Gastroesophageal sphincter (tissue), 4 donors: ENCODE results near the gene DIAPH2. TPM values are rescaled to one million over a fixed set of nuclear protein-coding genes. Genes with fewer than 3 reads are reported as not detected.
A peak's percentile ranks its signal among the peaks of the same experiment; 100 is the strongest.

Source experiments
- ATAC-seq: fragments of 150-250 bp; one replicate; pipeline ENCODE4 v1.9.1; 2016; ENCODE audit warnings: mild to moderate bottlenecking, moderate library complexity
- H3K27ac ChIP-seq, 4 donors: fragments of 200-600 bp; sonication (generic) in 3 of 4; 1 replicate in 3 of 4; 2 replicates in 1 of 4; pipeline ENCODE4 v1.5.1; 2016 to 2019
- H3K27me3 ChIP-seq: fragments of 200-600 bp; sonication (generic); one replicate; pipeline ENCODE4 v1.5.1; 2019
- H3K36me3 ChIP-seq, 2 donors: fragments of 200-600 bp; sonication (generic); one replicate each; pipeline ENCODE4 v1.5.1; 2019; ENCODE audit warnings: control low read depth in 1 of 2
- H3K4me1 ChIP-seq, 3 donors: fragments of 200-600 bp; sonication (generic); 1 replicate in 2 of 3; 2 replicates in 1 of 3; pipeline ENCODE4 v1.5.1; 2016 to 2019; ENCODE audit warnings: control low read depth in 2 of 3
- H3K4me3 ChIP-seq, 2 donors: fragments of 200-600 bp; sonication (generic); one replicate each; pipeline ENCODE4 v1.5.1; 2019; ENCODE audit warnings: mild to moderate bottlenecking in 1 of 2, moderate library complexity in 1 of 2
- H3K9me3 ChIP-seq, 3 donors: fragments of 200-600 bp; sonication (generic); one replicate each; pipeline ENCODE4 v1.5.1; 2017 to 2019; ENCODE audit warnings: control low read depth in 2 of 3
- EP300 ChIP-seq: sonication (generic); formaldehyde crosslinking; IDR thresholded peaks from one replicate; pipeline ENCODE4 v1.6.1; 2017; ENCODE audit warnings: antibody characterized with exemption, mild to moderate bottlenecking
- POLR2A ChIP-seq, 2 donors: fragments of 450-650 bp; IDR thresholded peaks; one replicate each; pipeline ENCODE4 v1.6.1; 2017; ENCODE audit warnings: antibody characterized with exemption in 2 of 2, mild to moderate bottlenecking in 2 of 2, moderate library complexity in 1 of 2
- POLR2AphosphoS5 ChIP-seq: sonication (generic); formaldehyde crosslinking; IDR thresholded peaks from one replicate; pipeline ENCODE4 v1.6.1; 2017; ENCODE audit warnings: antibody characterized with exemption
- WGBS, 2 donors: methylation state at CpG; one replicate each; pipeline ENCODE4 v1.1.5; 2018; ENCODE audit warnings: low coverage in 1 of 2; 5-methylcytosine and 5-hydroxymethylcytosine counted together
- total RNA-seq, 4 donors: library from RNA; depleted of rRNA; stranded (reverse); fragments of >200 nt; gene quantifications; one replicate each; pipeline ENCODE4 v1.1.0, GENCODE V29; 2016
- TF ChIP-seq, protein P1 (sequence below), 4 experiments: fragments of 200-600 bp in 2 of 4; fragments of 450-650 bp in 2 of 4; sonication (generic) in 1 of 4; IDR thresholded peaks; one replicate each; pipeline ENCODE4 v1.5.1; 2017 to 2019; ENCODE audit warnings: antibody characterized with exemption in 4 of 4, mild to moderate bottlenecking in 2 of 4, moderate library complexity in 2 of 4

Gene DIAPH2
- total RNA-seq, 4 donors from 2014 or later = 46.1 to 93.9 (median 76.5) TPM

DNA sequence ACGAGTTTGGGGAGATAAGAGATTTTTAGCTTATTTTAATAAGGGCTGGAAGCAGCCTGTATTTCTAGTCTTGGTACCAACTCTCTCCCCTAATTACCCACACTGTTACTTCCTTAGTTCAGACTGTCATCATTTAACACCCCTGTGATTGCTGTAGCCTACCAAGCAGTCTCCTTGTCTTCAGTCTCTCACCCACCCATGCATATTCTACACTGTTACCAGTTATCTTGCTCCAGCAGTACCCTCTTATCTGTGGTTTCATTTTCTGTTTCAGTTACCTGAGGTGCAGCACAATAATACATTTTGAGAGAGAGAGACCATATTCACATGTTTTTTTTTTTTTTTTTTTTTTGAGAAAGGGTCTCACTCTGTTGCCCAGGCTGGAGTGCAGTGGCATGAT is 80.2 kb downstream of the DIAPH2 start:
- Histone ChIP-seq H3K36me3 (no peaks in the 10 kb centered on the region), H3K4me1 (peaks cover 0 to 6% (median 0%) of the 10 kb centered on the region in 3 donors), H3K9me3 (no peaks in the 10 kb centered on the region), H3K27me3 (no peaks in the 10 kb centered on the region), H3K4me3 (no peak overlapping the region), H3K27ac (no peak overlapping the region)
- no peak for TF ChIP-seq EP300
- 50 to 86% methylated on average over 1 of the region's 1 CpG for WGBS, 2 donors
- ATAC-seq = no peak

- no peak for ATAC-seq
- Histone ChIP-seq H3K4me1 (peaks cover 0 to 13% (median 0%) of the 10 kb centered on the region in 3 donors), H3K27ac (no peak overlapping the region), H3K4me3 (no peak overlapping the region), H3K27me3 (no peaks in the 10 kb centered on the region), H3K36me3 (no peaks in the 10 kb centered on the region), H3K9me3 (no peaks in the 10 kb centered on the region)
- TF ChIP-seq, protein P1, sequence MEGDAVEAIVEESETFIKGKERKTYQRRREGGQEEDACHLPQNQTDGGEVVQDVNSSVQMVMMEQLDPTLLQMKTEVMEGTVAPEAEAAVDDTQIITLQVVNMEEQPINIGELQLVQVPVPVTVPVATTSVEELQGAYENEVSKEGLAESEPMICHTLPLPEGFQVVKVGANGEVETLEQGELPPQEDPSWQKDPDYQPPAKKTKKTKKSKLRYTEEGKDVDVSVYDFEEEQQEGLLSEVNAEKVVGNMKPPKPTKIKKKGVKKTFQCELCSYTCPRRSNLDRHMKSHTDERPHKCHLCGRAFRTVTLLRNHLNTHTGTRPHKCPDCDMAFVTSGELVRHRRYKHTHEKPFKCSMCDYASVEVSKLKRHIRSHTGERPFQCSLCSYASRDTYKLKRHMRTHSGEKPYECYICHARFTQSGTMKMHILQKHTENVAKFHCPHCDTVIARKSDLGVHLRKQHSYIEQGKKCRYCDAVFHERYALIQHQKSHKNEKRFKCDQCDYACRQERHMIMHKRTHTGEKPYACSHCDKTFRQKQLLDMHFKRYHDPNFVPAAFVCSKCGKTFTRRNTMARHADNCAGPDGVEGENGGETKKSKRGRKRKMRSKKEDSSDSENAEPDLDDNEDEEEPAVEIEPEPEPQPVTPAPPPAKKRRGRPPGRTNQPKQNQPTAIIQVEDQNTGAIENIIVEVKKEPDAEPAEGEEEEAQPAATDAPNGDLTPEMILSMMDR (IDR thresholded peaks at IDR 0.05) = peak in 3 of 4 experiments; percentile 11 to 43 (median 37)
- no peak for TF ChIP-seq EP300
- 9 to 11% methylated on average over 2 of the region's 2 CpGs for WGBS, 2 donors
Measured at GRCh38 chrX:96770315-96770714, 85.7 kb downstream of the DIAPH2 start.

GRCh38 chrX:96771486-96771885 is 86.8 kb downstream of the DIAPH2 start:
- 100% methylated on average over 1 of the region's 1 CpG; no CpG with 5 or more reads in 1 of the 2 donors for WGBS, 2 donors
- H3K9me3 ChIP-seq = no peaks in the 10 kb centered on the region
- no peak overlapping the region for H3K4me3 ChIP-seq
- no peaks in the 10 kb centered on the region for H3K27me3 ChIP-seq
- H3K27ac ChIP-seq = no peak overlapping the region
- TF ChIP-seq, protein P1 (IDR thresholded peaks at IDR 0.05) = no peak
- TF ChIP-seq POLR2AphosphoS5 = no peak
- TF ChIP-seq POLR2A (IDR thresholded peaks at IDR 0.05) = no peak
- TF ChIP-seq EP300 = no peak
- peaks cover 0 to 13% (median 0%) of the 10 kb centered on the region in 3 donors for H3K4me1 ChIP-seq
- no peak for ATAC-seq
- H3K36me3 ChIP-seq = no peaks in the 10 kb centered on the region

DNA sequence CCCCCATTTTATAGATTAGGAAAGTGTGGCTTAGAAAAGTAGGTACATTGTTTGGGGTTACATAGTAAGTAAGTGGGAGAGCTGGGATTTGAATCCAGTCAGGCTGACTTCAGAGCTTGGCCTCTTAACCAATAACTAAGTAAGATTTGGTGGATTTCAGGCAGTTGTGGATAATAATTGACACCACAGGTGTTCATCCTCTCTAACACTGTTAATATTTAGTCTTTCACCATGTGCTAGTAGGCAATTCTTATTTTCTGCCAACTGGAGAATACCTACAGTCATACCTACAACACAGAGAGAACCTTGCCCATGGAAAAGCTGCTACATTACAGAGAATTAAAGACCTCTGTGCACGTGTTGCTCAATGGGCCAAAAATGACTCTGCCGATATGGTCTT is 89.5 kb downstream of the DIAPH2 start:
- Histone ChIP-seq H3K4me3 (no peak overlapping the region), H3K9me3 (no peaks in the 10 kb centered on the region), H3K27me3 (no peaks in the 10 kb centered on the region), H3K27ac (no peak overlapping the region), H3K36me3 (no peaks in the 10 kb centered on the region), H3K4me1 (peaks cover 0 to 13% (median 0%) of the 10 kb centered on the region in 3 donors)
- 83 to 88% methylated on average over 1 to 2 of the region's 2 CpGs for WGBS, 2 donors
- TF ChIP-seq, protein P1 (IDR thresholded peaks at IDR 0.05) = no peak
- TF ChIP-seq POLR2A (IDR thresholded peaks at IDR 0.05) = no peak
- TF ChIP-seq EP300 = no peak
- TF ChIP-seq POLR2AphosphoS5 = no peak
- no peak for ATAC-seq

DNA sequence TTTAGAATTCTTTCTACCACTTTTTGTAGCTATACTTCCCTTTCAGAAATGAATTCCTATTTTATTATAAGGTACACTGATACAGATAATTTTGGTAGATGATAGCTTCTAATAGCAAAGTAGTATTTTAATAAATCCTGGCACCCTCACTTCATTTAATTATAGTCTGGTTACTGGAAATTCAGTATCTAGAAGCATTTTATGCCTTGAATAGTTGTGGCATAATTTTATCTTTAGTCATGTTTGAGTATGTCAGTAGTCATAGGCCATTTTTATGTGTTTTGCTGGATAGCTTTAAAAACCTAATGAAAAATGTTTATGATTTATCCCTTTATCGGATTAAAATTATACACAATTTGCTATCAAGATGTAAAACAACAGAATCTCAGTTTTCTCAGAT is 92.3 kb downstream of the DIAPH2 start:
- no peaks in the 10 kb centered on the region for H3K36me3 ChIP-seq
- no peak for ATAC-seq
- WGBS, 2 donors = 55 to 89% methylated on average over 1 of the region's 1 CpG
- no peak overlapping the region for H3K4me3 ChIP-seq
- TF ChIP-seq, protein P1 (IDR thresholded peaks at IDR 0.05) = no peak
- TF ChIP-seq POLR2AphosphoS5 = no peak
- TF ChIP-seq EP300 = no peak
- TF ChIP-seq POLR2A (IDR thresholded peaks at IDR 0.05) = no peak
- no peaks in the 10 kb centered on the region for H3K27me3 ChIP-seq
- H3K27ac ChIP-seq = no peak overlapping the region
- H3K9me3 ChIP-seq = no peaks in the 10 kb centered on the region
- no peaks in the 10 kb centered on the region for H3K4me1 ChIP-seq
